Neural cell (in vitro differentiated cells): Measurements from ENCODE around the gene B4GALT5.

ENCODE experiments used
- RAD21 ChIP-seq: fragments of 450-650 bp; conservative IDR thresholded peaks from 2 replicates; pipeline ENCODE4 v1.6.1; 2014; ENCODE audit warnings: antibody characterized with exemption, mild to moderate bottlenecking, moderate library complexity
- TF ChIP-seq, protein P1 (sequence below): fragments of 450-650 bp; IDR thresholded peaks from 2 replicates; pipeline ENCODE4 v1.5.1; 2014; ENCODE audit warnings: antibody characterized with exemption, mild to moderate bottlenecking, moderate library complexity; ENCODE audit not compliant: poor library complexity, severe bottlenecking
- TF ChIP-seq, protein P2 (sequence below): IDR thresholded peaks from 2 replicates; pipeline ENCODE4 v1.6.1; 2012; ENCODE audit warnings: borderline replicate concordance

DNA sequence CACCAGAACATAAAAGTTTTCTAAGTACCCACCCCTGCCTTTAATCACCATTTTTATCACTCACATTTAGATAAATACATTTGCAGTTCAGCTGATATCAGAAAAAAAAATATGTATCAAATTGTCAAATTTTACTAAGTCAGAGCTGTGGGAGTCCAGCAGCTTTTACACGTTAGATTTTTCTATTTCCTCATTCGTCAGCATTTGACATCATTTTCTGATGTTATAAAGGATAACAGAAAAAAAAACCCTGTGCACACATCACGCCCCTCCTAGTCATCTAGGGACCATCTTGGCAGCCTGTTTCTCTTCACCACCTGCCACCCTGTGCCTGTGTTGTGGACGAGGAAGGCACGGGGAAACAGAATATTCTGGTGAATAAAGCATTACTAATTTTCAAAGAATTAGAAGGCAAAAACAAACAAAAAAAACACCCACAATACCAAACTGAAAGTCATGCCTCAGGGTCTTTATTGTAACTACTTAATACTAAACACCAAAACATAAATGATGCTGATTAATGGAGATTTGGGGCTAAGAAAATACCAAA lies 12.4 kb downstream of the B4GALT5 start:
- TF ChIP-seq, protein P1, sequence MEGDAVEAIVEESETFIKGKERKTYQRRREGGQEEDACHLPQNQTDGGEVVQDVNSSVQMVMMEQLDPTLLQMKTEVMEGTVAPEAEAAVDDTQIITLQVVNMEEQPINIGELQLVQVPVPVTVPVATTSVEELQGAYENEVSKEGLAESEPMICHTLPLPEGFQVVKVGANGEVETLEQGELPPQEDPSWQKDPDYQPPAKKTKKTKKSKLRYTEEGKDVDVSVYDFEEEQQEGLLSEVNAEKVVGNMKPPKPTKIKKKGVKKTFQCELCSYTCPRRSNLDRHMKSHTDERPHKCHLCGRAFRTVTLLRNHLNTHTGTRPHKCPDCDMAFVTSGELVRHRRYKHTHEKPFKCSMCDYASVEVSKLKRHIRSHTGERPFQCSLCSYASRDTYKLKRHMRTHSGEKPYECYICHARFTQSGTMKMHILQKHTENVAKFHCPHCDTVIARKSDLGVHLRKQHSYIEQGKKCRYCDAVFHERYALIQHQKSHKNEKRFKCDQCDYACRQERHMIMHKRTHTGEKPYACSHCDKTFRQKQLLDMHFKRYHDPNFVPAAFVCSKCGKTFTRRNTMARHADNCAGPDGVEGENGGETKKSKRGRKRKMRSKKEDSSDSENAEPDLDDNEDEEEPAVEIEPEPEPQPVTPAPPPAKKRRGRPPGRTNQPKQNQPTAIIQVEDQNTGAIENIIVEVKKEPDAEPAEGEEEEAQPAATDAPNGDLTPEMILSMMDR, result no peak
- TF ChIP-seq RAD21, result no peak
- TF ChIP-seq, protein P2, sequence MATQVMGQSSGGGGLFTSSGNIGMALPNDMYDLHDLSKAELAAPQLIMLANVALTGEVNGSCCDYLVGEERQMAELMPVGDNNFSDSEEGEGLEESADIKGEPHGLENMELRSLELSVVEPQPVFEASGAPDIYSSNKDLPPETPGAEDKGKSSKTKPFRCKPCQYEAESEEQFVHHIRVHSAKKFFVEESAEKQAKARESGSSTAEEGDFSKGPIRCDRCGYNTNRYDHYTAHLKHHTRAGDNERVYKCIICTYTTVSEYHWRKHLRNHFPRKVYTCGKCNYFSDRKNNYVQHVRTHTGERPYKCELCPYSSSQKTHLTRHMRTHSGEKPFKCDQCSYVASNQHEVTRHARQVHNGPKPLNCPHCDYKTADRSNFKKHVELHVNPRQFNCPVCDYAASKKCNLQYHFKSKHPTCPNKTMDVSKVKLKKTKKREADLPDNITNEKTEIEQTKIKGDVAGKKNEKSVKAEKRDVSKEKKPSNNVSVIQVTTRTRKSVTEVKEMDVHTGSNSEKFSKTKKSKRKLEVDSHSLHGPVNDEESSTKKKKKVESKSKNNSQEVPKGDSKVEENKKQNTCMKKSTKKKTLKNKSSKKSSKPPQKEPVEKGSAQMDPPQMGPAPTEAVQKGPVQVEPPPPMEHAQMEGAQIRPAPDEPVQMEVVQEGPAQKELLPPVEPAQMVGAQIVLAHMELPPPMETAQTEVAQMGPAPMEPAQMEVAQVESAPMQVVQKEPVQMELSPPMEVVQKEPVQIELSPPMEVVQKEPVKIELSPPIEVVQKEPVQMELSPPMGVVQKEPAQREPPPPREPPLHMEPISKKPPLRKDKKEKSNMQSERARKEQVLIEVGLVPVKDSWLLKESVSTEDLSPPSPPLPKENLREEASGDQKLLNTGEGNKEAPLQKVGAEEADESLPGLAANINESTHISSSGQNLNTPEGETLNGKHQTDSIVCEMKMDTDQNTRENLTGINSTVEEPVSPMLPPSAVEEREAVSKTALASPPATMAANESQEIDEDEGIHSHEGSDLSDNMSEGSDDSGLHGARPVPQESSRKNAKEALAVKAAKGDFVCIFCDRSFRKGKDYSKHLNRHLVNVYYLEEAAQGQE, result no peak
